PC-3 (cell line): ENCODE data around the gene TIMP4. TPM values are rescaled to one million over a fixed set of nuclear protein-coding genes. Genes with fewer than 3 reads are reported as not detected.

Experiments used
- ATAC-seq: fragments of 200-7000 bp; cut with Tn5 transposase; 2 replicates; pipeline ENCODE4 v1.9.1; 2020; ENCODE audit warnings: mild to moderate bottlenecking, moderate library complexity
- BruUV-seq: library from RNA; stranded (reverse); fragments of 400-500 nt; replicated peaks from 2 replicates; lab custom pipeline; 2021; lab: Mats Ljungman, UMichigan
- CTCF ChIA-PET: fragments of 300-600 bp; sonication (Branson Sonifier 250); formaldehyde crosslinking; loops from one replicate; lab custom pipeline; 2022; ENCODE audit warnings: antibody characterized with exemption; lab: Charles Lee
- POLR2A ChIA-PET: fragments of 300-600 bp; sonication (Branson Sonifier 250); formaldehyde crosslinking; loops from one replicate; lab custom pipeline; 2022; ENCODE audit warnings: antibody characterized with exemption; ENCODE audit not compliant: unreplicated experiment; lab: Charles Lee
- DNase-seq: peaks from one replicate; pipeline ENCODE4 v3.0.0-alpha.2; 2015
- H2AFZ ChIP-seq: fragments of 300-600 bp; sonication (generic); 2 replicates; pipeline ENCODE4 v1.6.0; 2016; ENCODE audit warnings: antibody characterized with exemption, low read length
- H3F3A ChIP-seq: fragments of 300-600 bp; sonication (generic); one replicate; pipeline ENCODE4 v1.6.0; 2017; ENCODE audit warnings: antibody characterized with exemption, low read length, control low read depth, mild to moderate bottlenecking; ENCODE audit not compliant: unreplicated experiment
- H3K27ac ChIP-seq: fragments of 300-600 bp; sonication (generic); 2 replicates; pipeline ENCODE4 v1.5.1; 2016; ENCODE audit warnings: mild to moderate bottlenecking, low read length
- H3K27me3 ChIP-seq: fragments of 300-600 bp; sonication (generic); 2 replicates; pipeline ENCODE4 v1.6.1; 2016; ENCODE audit warnings: low read length, mixed read lengths
- H3K36me3 ChIP-seq: fragments of 300-600 bp; sonication (generic); 2 replicates; pipeline ENCODE4 v1.6.1; 2016; ENCODE audit warnings: low read depth, mixed run types, low read length, mixed read lengths
- H3K4me1 ChIP-seq: fragments of 300-600 bp; sonication (generic); 2 replicates; pipeline ENCODE4 v1.5.1; 2016; ENCODE audit warnings: low read length; ENCODE audit not compliant: insufficient read depth
- H3K4me2 ChIP-seq: fragments of 300-600 bp; sonication (generic); 2 replicates; pipeline ENCODE4 v1.6.0; 2016; ENCODE audit warnings: low read length
- H3K4me3 ChIP-seq: fragments of 300-600 bp; sonication (generic); 2 replicates; pipeline ENCODE4 v1.5.1; 2016; ENCODE audit warnings: mild to moderate bottlenecking, low read length, mixed read lengths
- H3K79me2 ChIP-seq: fragments of 300-600 bp; sonication (generic); 2 replicates; pipeline ENCODE4 v1.6.1; 2017; ENCODE audit warnings: low read length, mixed read lengths
- H3K9ac ChIP-seq: fragments of 300-600 bp; sonication (generic); 2 replicates; pipeline ENCODE4 v1.6.0; 2016; ENCODE audit warnings: mild to moderate bottlenecking, low read length
- H3K9me2 ChIP-seq: fragments of 300-600 bp; sonication (generic); replicated peaks from 2 replicates; pipeline ENCODE4 v1.6.1; 2016; ENCODE audit warnings: mixed run types, low read length, mixed read lengths
- H3K9me3 ChIP-seq: fragments of 300-600 bp; sonication (generic); 2 replicates; pipeline ENCODE4 v1.6.1; 2016; ENCODE audit warnings: low read length, mixed read lengths
- H4K20me1 ChIP-seq: fragments of 300-600 bp; sonication (generic); 2 replicates; pipeline ENCODE4 v1.6.1; 2016; ENCODE audit warnings: low read length, mixed read lengths
- CTCF ChIP-seq: fragments of 300-600 bp; sonication (generic); conservative IDR thresholded peaks from 2 replicates; pipeline ENCODE4 v1.5.1; 2017; ENCODE audit warnings: antibody characterized with exemption, low read depth, mild to moderate bottlenecking, low read length
- EZH2 ChIP-seq: fragments of 300-600 bp; sonication (generic); IDR thresholded peaks from one replicate; pipeline ENCODE4 v1.6.1; 2017; ENCODE audit warnings: antibody characterized with exemption, mild to moderate bottlenecking, low read length; ENCODE audit not compliant: unreplicated experiment
- EZH2phosphoT487 ChIP-seq: fragments of 300-600 bp; sonication (generic); IDR thresholded peaks from 2 replicates; pipeline ENCODE4 v1.6.1; 2018; ENCODE audit warnings: mild to moderate bottlenecking, antibody characterized with exemption, low read length, borderline replicate concordance
- intact Hi-C: fragments of 100-400 bp; cut with micrococcal nuclease; formaldehyde crosslinking; loops from 2 replicates; pipeline ENCODE4 v1.9.0; 2023
- total RNA-seq: library from RNA; depleted of rRNA; stranded (reverse); fragments of >200 nt; gene quantifications from 2 replicates; pipeline ENCODE4 v1.2.3, GENCODE V29; 2014

Gene TIMP4
- total RNA-seq, 1 experiment from 2014 or later = 7.3 TPM

GRCh38 chr3:12178091-12178820, 19.5 kb upstream of the TIMP4 start:
- ChIA-PET CTCF (interaction anchor here (1.0 to 1.2 kb wide), 2 partner anchors 17 to 52 kb away, joined by 3 to 9 read pairs; no protein-coding TSS in a partner anchor), POLR2A (interaction anchor here (0.6 to 1.1 kb wide), 4 partner anchors 10 to 557 kb away, joined by 3 to 8 read pairs (median 4); partner anchors contain the start of gene MKRN2OS)
- DNase-seq (peak; percentile 80), ATAC-seq (peak; percentile 29)
- no peak overlapping the region for H2AFZ ChIP-seq
- peaks cover 48% of the 10 kb centered on the region for H3K4me1 ChIP-seq
- TF ChIP-seq CTCF (no peak), EZH2phosphoT487 (no peak), EZH2 (no peak)
- H3F3A ChIP-seq = no peaks in the 10 kb centered on the region
- H3K9me2 ChIP-seq = no peaks in the 10 kb centered on the region; the same call in 1 of the 2 replicates
- H4K20me1 ChIP-seq = no peaks in the 10 kb centered on the region
- no TSS peak for BruUV-seq
- peak overlapping the region; percentile 62 for H3K27ac ChIP-seq
- H3K9me3 ChIP-seq = no peaks in the 10 kb centered on the region
- no peaks in the 10 kb centered on the region for H3K36me3 ChIP-seq
- H3K79me2 ChIP-seq = no peaks in the 10 kb centered on the region
- no peaks in the 10 kb centered on the region for H3K27me3 ChIP-seq
- no peak overlapping the region; the same call in 1 of the 2 replicates for H3K9ac ChIP-seq
- intact Hi-C loops = loop anchor here (5.0 kb wide), 1 partner anchor 299 kb away; no protein-coding TSS in a partner anchor
- peak overlapping the region; percentile 13 for H3K4me2 ChIP-seq
- no peak overlapping the region for H3K4me3 ChIP-seq

GRCh38 chr3:12177126-12177525, 18.4 kb upstream of the TIMP4 start:
- Histone ChIP-seq H3K4me3 (no peak overlapping the region), H2AFZ (no peak overlapping the region), H3K27ac (no peak overlapping the region), H3K36me3 (0 out of 2 replicates have a peak, but pooled peaks cover 2% of the 10 kb centered on the region), H3K9ac (no peak overlapping the region), H3K79me2 (no peaks in the 10 kb centered on the region), H3F3A (no peaks in the 10 kb centered on the region), H3K27me3 (no peaks in the 10 kb centered on the region), H3K4me2 (no peak overlapping the region), H4K20me1 (no peaks in the 10 kb centered on the region), H3K9me2 (no peaks in the 10 kb centered on the region; the same call in 1 of the 2 replicates), H3K9me3 (peaks cover 6% of the 10 kb centered on the region; the same call in 1 of the 2 replicates), H3K4me1 (peaks cover 48% of the 10 kb centered on the region)
- no peak for TF ChIP-seq EZH2
- no peak for TF ChIP-seq CTCF
- no peak for TF ChIP-seq EZH2phosphoT487
- ChIA-PET POLR2A (interaction anchor here (0.5 kb wide), 1 partner anchor 367 kb away, joined by 4 read pairs; no protein-coding TSS in a partner anchor), CTCF (interaction anchor here (0.6 kb wide), 1 partner anchor 303 kb away, joined by 5 read pairs; no protein-coding TSS in a partner anchor)
- DNase-seq (no peak), ATAC-seq (no peak)
- no TSS peak for BruUV-seq
- intact Hi-C loops = loop anchor here (5.0 kb wide), 1 partner anchor 300 kb away; no protein-coding TSS in a partner anchor
